GM18507 (cell line): ENCODE measurements around the gene SLX4.

ENCODE experiments used
- DNase-seq: peaks from one replicate; pipeline ENCODE4 v3.0.0; 2011; ENCODE audit warnings: low read depth; ENCODE audit not compliant: insufficient read length; ENCODE audit errors: extremely low spot score
- FAIRE-seq: peaks from 2 replicates; lab custom pipeline; 2011; peaks lifted over from hg19 to GRCh38; lab: Jason Lieb, UNC

Gene SLX4

GRCh38 chr16:3569851-3570250 is 41.6 kb downstream of the SLX4 start:
- no peak for FAIRE-seq

GRCh38 chr16:3566990-3567389 is 44.4 kb downstream of the SLX4 start:
- DNase-seq: no peak
- FAIRE-seq: no peak

More at GRCh38 chr16:3569851-3570250, 41.6 kb downstream of the SLX4 start:
- DNase-seq: no peak

- DNase-seq (no peak), FAIRE-seq (no peak)
Measured at GRCh38 chr16:3564889-3565141, 46.6 kb downstream of the SLX4 start.

GRCh38 chr16:3564130-3564888 is 47.1 kb downstream of the SLX4 start:
- no peak for FAIRE-seq
- DNase-seq: no peak

- no peak for DNase-seq
- no peak for FAIRE-seq
Measured at GRCh38 chr16:3562914-3563480, 48.4 kb downstream of the SLX4 start.

- no peak for DNase-seq
Measured at GRCh38 chr16:3561626-3562025, 49.8 kb downstream of the SLX4 start.

GRCh38 chr16:3554351-3554928 is 57.0 kb downstream of the SLX4 start:
- DNase-seq: no peak
- no peak for FAIRE-seq

More at GRCh38 chr16:3561626-3562025, 49.8 kb downstream of the SLX4 start:
- FAIRE-seq: no peak

- DNase-seq: no peak
- no peak for FAIRE-seq
Measured at GRCh38 chr16:3553138-3553923, 58.1 kb downstream of the SLX4 start.

GRCh38 chr16:3550851-3551847 is 60.3 kb downstream of the SLX4 start:
- FAIRE-seq: no peak
- no peak for DNase-seq

GRCh38 chr16:3549906-3550305 is 61.5 kb downstream of the SLX4 start:
- DNase-seq (no peak), FAIRE-seq (no peak)

- FAIRE-seq (no peak), DNase-seq (no peak)
Measured at GRCh38 chr16:3548859-3549258, 62.5 kb downstream of the SLX4 start.

- no peak for FAIRE-seq
- no peak for DNase-seq
Measured at GRCh38 chr16:3548445-3548844, 63.0 kb downstream of the SLX4 start.

GRCh38 chr16:3546986-3547682 is 64.3 kb downstream of the SLX4 start:
- no peak for DNase-seq
- FAIRE-seq: no peak

- FAIRE-seq: no peak
Measured at GRCh38 chr16:3542601-3543373, 68.6 kb downstream of the SLX4 start.

GRCh38 chr16:3541527-3542155 is 69.8 kb downstream of the SLX4 start:
- no peak for DNase-seq
- no peak for FAIRE-seq

More at GRCh38 chr16:3542601-3543373, 68.6 kb downstream of the SLX4 start:
- DNase-seq: no peak

GRCh38 chr16:3538222-3538621 is 73.2 kb downstream of the SLX4 start:
- FAIRE-seq: no peak
- DNase-seq: no peak

- FAIRE-seq (no peak), DNase-seq (no peak)
Measured at GRCh38 chr16:3536851-3537250, 74.6 kb downstream of the SLX4 start.
